ENCODE data around the gene POLD3.

- TF ChIP-seq POLR2AphosphoS5 (IDR thresholded peaks at IDR 0.05; ENCODE audit: low read depth, low read length) (no peak), MAX (IDR thresholded peaks at IDR 0.05) (no peak), MAFK (IDR thresholded peaks at IDR 0.05; ENCODE audit: low read depth, low read length) (no peak)
Measured at GRCh38 chr11:74579577-74580270, 12.7 kb upstream of the POLD3 start.
